Liver (tissue), 9 donors: ENCODE data around the gene APBA1. TPM values are rescaled to one million over a fixed set of nuclear protein-coding genes. Genes with fewer than 3 reads are reported as not detected.
A peak's percentile ranks its signal among the peaks of the same experiment; 100 is the strongest.

ENCODE experiments used
- DNase-seq: peaks from one replicate; pipeline ENCODE4 v3.0.0-alpha.2; 2017; ENCODE audit warnings: low spot score
- H3K27ac ChIP-seq, 2 donors: one replicate each; pipeline ENCODE4 v1.7.0; 2013; ENCODE audit warnings: inconsistent platforms in 2 of 2, low read length in 2 of 2, control low read depth in 1 of 2, low read depth in 1 of 2, mild to moderate bottlenecking in 1 of 2
- H3K27me3 ChIP-seq, 4 donors: one replicate each; pipeline versions ENCODE4 v1.6.1 to v1.7.0; 2013; ENCODE audit warnings: low read length in 3 of 4, inconsistent platforms in 1 of 4, mild to moderate bottlenecking in 1 of 4, moderate library complexity in 1 of 4; ENCODE audit not compliant: control insufficient read depth in 4 of 4, insufficient read depth in 4 of 4
- H3K36me3 ChIP-seq, 4 donors: one replicate each; pipeline versions ENCODE4 v1.6.1 to v1.7.0; 2013; ENCODE audit warnings: low read length in 3 of 4, mild to moderate bottlenecking in 3 of 4, low read depth in 1 of 4, moderate library complexity in 1 of 4; ENCODE audit not compliant: control insufficient read depth in 4 of 4, insufficient read depth in 3 of 4
- H3K4me1 ChIP-seq, 4 donors: one replicate each; pipeline versions ENCODE4 v1.6.1 to v1.7.0; 2013; ENCODE audit warnings: low read length in 3 of 4, mild to moderate bottlenecking in 3 of 4, moderate library complexity in 1 of 4; ENCODE audit not compliant: control insufficient read depth in 4 of 4, insufficient read depth in 4 of 4
- H3K4me3 ChIP-seq, 3 donors: one replicate each; pipeline versions ENCODE4 v1.6.1 to v1.7.0; 2013; ENCODE audit warnings: low read length in 3 of 3, control low read depth in 1 of 3, low read depth in 1 of 3, mild to moderate bottlenecking in 1 of 3
- H3K9ac ChIP-seq, 2 donors: one replicate each; pipeline ENCODE4 v1.7.0; 2013; ENCODE audit warnings: low read length in 2 of 2, mild to moderate bottlenecking in 2 of 2, moderate library complexity in 2 of 2, control low read depth in 1 of 2, low read depth in 1 of 2
- H3K9me3 ChIP-seq, 4 donors: one replicate each; pipeline versions ENCODE4 v1.6.1 to v1.7.0; 2013; ENCODE audit warnings: low read length in 3 of 4; ENCODE audit not compliant: control insufficient read depth in 4 of 4
- ATF3 ChIP-seq: IDR thresholded peaks from 2 replicates; pipeline ENCODE4 v1.6.1; 2016; ENCODE audit warnings: antibody characterized with exemption
- CTCF ChIP-seq: fragments of 150-350 bp; IDR thresholded peaks from 2 replicates; pipeline ENCODE4 v1.5.1; 2017; ENCODE audit warnings: improper control_type of control experiment, low read depth, low read length; ENCODE audit not compliant: missing input control
- EGR1 ChIP-seq, 2 donors: IDR thresholded peaks; 2 replicates each; pipeline ENCODE4 v1.6.1; 2016 to 2018; ENCODE audit warnings: antibody characterized with exemption in 2 of 2, low read depth in 2 of 2
- FOXA1 ChIP-seq: IDR thresholded peaks from 2 replicates; pipeline ENCODE4 v1.6.1; 2016; ENCODE audit warnings: antibody characterized with exemption
- FOXA2 ChIP-seq: IDR thresholded peaks from 2 replicates; pipeline ENCODE4 v1.6.1; 2016; ENCODE audit warnings: antibody characterized with exemption
- GABPA ChIP-seq, 2 donors: IDR thresholded peaks in 1 of 2; conservative IDR thresholded peaks in 1 of 2; 2 replicates each; pipeline ENCODE4 v1.6.1; 2016; ENCODE audit warnings: antibody characterized with exemption in 2 of 2, mild to moderate bottlenecking in 1 of 2, moderate library complexity in 1 of 2
- HNF4A ChIP-seq, 2 donors: conservative IDR thresholded peaks; 2 replicates each; pipeline ENCODE4 v1.6.1; 2016; ENCODE audit warnings: antibody characterized with exemption in 2 of 2, mild to moderate bottlenecking in 2 of 2
- HNF4G ChIP-seq: IDR thresholded peaks from 2 replicates; pipeline ENCODE4 v1.6.1; 2016; ENCODE audit warnings: antibody characterized with exemption
- JUND ChIP-seq, 2 donors: IDR thresholded peaks; 2 replicates each; pipeline ENCODE4 v1.6.1; 2016; ENCODE audit warnings: antibody characterized with exemption in 2 of 2
- MAX ChIP-seq: IDR thresholded peaks from 2 replicates; pipeline ENCODE4 v1.6.1; 2016; ENCODE audit warnings: antibody characterized with exemption
- NR2F2 ChIP-seq: IDR thresholded peaks from 2 replicates; pipeline ENCODE4 v1.6.1; 2016; ENCODE audit warnings: antibody characterized with exemption
- RAD21 ChIP-seq, 2 donors: IDR thresholded peaks; 2 replicates each; pipeline ENCODE4 v1.6.1; 2016; ENCODE audit warnings: antibody characterized with exemption in 2 of 2, mild to moderate bottlenecking in 2 of 2
- REST ChIP-seq: IDR thresholded peaks from 2 replicates; pipeline ENCODE4 v1.6.1; 2016; ENCODE audit warnings: antibody characterized with exemption, mild to moderate bottlenecking
- RXRA ChIP-seq, 2 donors: IDR thresholded peaks; 2 replicates each; pipeline ENCODE4 v1.6.1; 2017 to 2018; ENCODE audit warnings: antibody characterized with exemption in 2 of 2, mild to moderate bottlenecking in 1 of 2
- SP1 ChIP-seq: IDR thresholded peaks from 2 replicates; pipeline ENCODE4 v1.6.1; 2018; ENCODE audit warnings: antibody characterized with exemption, mild to moderate bottlenecking
- TAF1 ChIP-seq: conservative IDR thresholded peaks from 2 replicates; pipeline ENCODE4 v1.6.1; 2016; ENCODE audit warnings: antibody characterized with exemption, mild to moderate bottlenecking
- YY1 ChIP-seq: IDR thresholded peaks from 2 replicates; pipeline ENCODE4 v1.6.1; 2016; ENCODE audit warnings: antibody characterized with exemption, mild to moderate bottlenecking
- ZBTB33 ChIP-seq: IDR thresholded peaks from 2 replicates; pipeline ENCODE4 v1.6.1; 2016; ENCODE audit warnings: antibody characterized with exemption
- WGBS: extraction: QIAGEN DNeasy Blood & Tissue Kit; methylation state at CpG from one replicate; pipeline ENCODE4 v1.1.7; 2013; 5-methylcytosine and 5-hydroxymethylcytosine counted together
- polyA plus RNA-seq, 2 donors: library from polyadenylated mRNA; stranded (reverse) in 1 of 2; unstranded in 1 of 2; fragments of 200-250 nt in 1 of 2; fragments of >200 nt in 1 of 2; fragmentation: Nextera tagmentation in 1 of 2; extraction: Ambion mirVana in 1 of 2; gene quantifications; one replicate each; pipeline versions ENCODE4 v1.2.1 to v1.2.3, GENCODE V29; 2013 to 2015
- total RNA-seq, 2 donors: library from RNA; depleted of rRNA; stranded (reverse); fragments of >200 nt; gene quantifications; one replicate each; pipeline ENCODE4 v1.2.3, GENCODE V29; 2014
- donor health status: healthy.
- donor health status: healthy.
- donor health status: healthy.
- donor health status: healthy.
- donor health status: healthy.

Gene APBA1
- total and polyA plus RNA-seq, 4 donors = 2.8 to 19.0 (median 6.1) TPM

GRCh38 chr9:69535286-69535832 is 136.8 kb downstream of the APBA1 start (continued):
- TF ChIP-seq ZBTB33 (no peak), FOXA1 (no peak)

GRCh38 chr9:69532396-69532795 is 139.8 kb downstream of the APBA1 start:
- Histone ChIP-seq H3K36me3 (no peaks in the 10 kb centered on the region), H3K4me1 (peaks cover 0 to 7% (median 2%) of the 10 kb centered on the region in 4 donors), H3K9me3 (no peaks in the 10 kb centered on the region), H3K4me3 (no peak overlapping the region), H3K9ac (no peak overlapping the region), H3K27ac (no peak overlapping the region), H3K27me3 (no peaks in the 10 kb centered on the region)
- no peak for TF ChIP-seq REST
- TF ChIP-seq RAD21 (IDR thresholded peaks at IDR 0.05) = no peak
- TF ChIP-seq FOXA1 = no peak
- TF ChIP-seq EGR1 (IDR thresholded peaks at IDR 0.05; ENCODE audit: low read depth in 2 of 2) = no peak
- TF ChIP-seq YY1 = no peak
- TF ChIP-seq CTCF = no peak
- no peak for TF ChIP-seq FOXA2
- no peak for TF ChIP-seq NR2F2
- TF ChIP-seq RXRA (IDR thresholded peaks at IDR 0.05) = no peak
- no peak for TF ChIP-seq ATF3
- no peak for TF ChIP-seq HNF4A (conservative IDR thresholded peaks at IDR 0.05)
- TF ChIP-seq ZBTB33 = no peak
- TF ChIP-seq TAF1 = no peak
- TF ChIP-seq JUND (IDR thresholded peaks at IDR 0.05) = no peak
- no peak for TF ChIP-seq HNF4G
- no peak for TF ChIP-seq MAX
- TF ChIP-seq SP1 = no peak
- no peak for TF ChIP-seq GABPA (IDR thresholded peaks at IDR 0.05 in 1 of 2, conservative IDR thresholded peaks at IDR 0.05 in 1 of 2)
- 73% methylated on average over 4 of the region's 4 CpGs for WGBS
- peak; percentile 62 for DNase-seq
